Measurements from ENCODE around the gene CABP1. TPM values are rescaled to one million over a fixed set of nuclear protein-coding genes. Genes with fewer than 3 reads are reported as not detected.

The CABP1 gene
- total and polyA plus RNA-seq, 2 of the 13 experiments (the other 11 are each of a cell fraction or from before 2014, with no cell fraction given) = not detected

DNA sequence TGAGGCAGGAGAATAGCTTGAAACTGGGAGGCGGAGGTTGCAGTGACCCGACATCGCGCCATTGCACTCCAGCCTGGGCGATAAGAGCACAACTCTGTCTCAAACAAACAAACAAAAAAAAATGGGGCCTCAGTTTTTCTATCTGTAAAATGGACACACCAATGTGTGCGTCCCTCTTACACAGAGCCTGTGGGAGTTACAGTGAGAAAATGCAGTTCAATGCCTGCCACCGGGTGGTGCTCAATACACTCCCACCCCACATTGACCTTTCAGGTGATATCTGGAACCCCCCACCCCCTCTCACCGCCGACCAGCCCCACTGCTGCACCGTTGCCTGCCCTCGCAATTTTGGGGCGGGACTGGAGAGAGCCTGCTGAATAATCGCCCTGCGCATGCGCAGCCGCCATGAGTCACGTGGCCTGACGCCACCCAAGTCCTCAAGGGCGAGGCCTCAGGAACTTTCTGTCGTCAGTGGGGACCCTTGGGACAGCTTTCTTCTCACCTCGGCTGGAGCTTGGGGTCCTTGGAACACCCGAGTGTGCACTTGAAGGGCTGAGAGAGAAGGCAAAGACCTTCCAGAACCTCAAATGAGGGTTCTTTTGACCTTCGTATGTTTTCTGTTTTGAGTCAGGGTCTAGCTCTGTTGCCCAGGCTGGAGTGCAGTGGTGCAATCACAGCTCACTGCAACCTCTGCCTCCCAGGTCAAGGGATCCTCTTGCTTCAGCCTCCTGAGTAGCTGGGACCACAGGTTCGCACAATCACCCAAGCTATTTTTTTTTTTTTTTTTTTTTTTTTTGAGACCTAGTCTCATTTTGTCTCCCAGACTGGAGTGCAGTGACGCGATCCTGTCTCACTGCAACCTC lies 14.6 kb upstream of the CABP1 start:
- no peak overlapping the region for H3K4me3 ChIP-seq (replicated peaks in 1 of 3; ENCODE audit: insufficient read depth in 1 of 3, low read depth in 2 of 3, low read length in 3 of 3)
- no peak overlapping the region for H3K27ac ChIP-seq (ENCODE audit: extremely low read length, insufficient read depth, low read length)
- CTCF ChIA-PET (ENCODE audit: low intra/inter-chr PET ratio, low total read pairs) = no interaction called here
- peaks cover 0 to 29% of the 10 kb centered on the region in 2 experiments; a peak in 4 of 5 replicates for H3K27me3 ChIP-seq (ENCODE audit: control insufficient read depth in 1 of 2, insufficient read depth in 2 of 2, low read length in 2 of 2)
- H4K20me1 ChIP-seq (ENCODE audit: insufficient read depth, low read length) = no peaks in the 10 kb centered on the region
- no peaks in the 10 kb centered on the region for H3K36me3 ChIP-seq (replicated peaks in 1 of 2; ENCODE audit: control insufficient read depth in 1 of 2, insufficient read depth in 2 of 2, low read length in 2 of 2)
- H3K4me1 ChIP-seq (ENCODE audit: insufficient read depth, low read length) = peaks cover 10% of the 10 kb centered on the region; the same call in 1 of the 2 replicates
- H2AFZ ChIP-seq (ENCODE audit: low read length) = no peak overlapping the region
- BruUV-seq (replicated peaks) = no TSS peak
- in situ Hi-C loops (cut with HindIII; ENCODE audit: extremely low pct_ligation_motif_present, low pct_unique_long_range_greater_than_20kb) (no loop called here), intact Hi-C loops (cut with micrococcal nuclease; ENCODE audit: unreplicated experiment) (no loop called here)
- H3K4me2 ChIP-seq (ENCODE audit: low read depth, low read length) = no peak overlapping the region
- H3K9me3 ChIP-seq (ENCODE audit: low read length) = no peaks in the 10 kb centered on the region
- WGBS (ENCODE audit: low lambda C conversion rate) = 78% methylated on average over 21 of the region's 26 CpGs
- no peak for ATAC-seq
- DNase-seq (ENCODE audit: low spot score) = no peak
- no peak for FAIRE-seq
- no peak overlapping the region for H3K9ac ChIP-seq (ENCODE audit: insufficient read depth, low read depth, low read length)
- POLR2A ChIA-PET = no interaction called here
- H3K79me2 ChIP-seq (ENCODE audit: insufficient read depth, low read length) = no peaks in the 10 kb centered on the region
- TF ChIP-seq, protein P1, sequence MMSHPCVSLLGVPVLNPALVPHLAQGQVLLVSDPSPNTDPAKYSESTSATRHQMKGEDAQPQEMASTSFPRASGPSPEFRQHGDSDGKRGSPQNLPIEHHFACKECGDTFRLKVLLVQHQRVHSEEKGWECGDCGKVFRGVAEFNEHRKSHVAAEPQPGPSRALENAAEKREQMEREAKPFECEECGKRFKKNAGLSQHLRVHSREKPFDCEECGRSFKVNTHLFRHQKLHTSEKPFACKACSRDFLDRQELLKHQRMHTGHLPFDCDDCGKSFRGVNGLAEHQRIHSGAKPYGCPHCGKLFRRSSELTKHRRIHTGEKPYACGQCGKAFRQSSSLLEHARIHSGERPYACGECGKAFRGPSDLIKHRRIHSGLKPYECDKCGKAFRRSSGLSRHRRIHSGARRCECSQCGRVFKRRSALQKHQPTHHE (CRISPR knock-in tag; IDR thresholded peaks at IDR 0.05; ENCODE audit: borderline replicate concordance) = no peak
- TF ChIP-seq GLI4 (CRISPR knock-in tag; IDR thresholded peaks at IDR 0.05; ENCODE audit: borderline replicate concordance) = no peak
- no peak for TF ChIP-seq TCF7 (IDR thresholded peaks at IDR 0.05; ENCODE audit: low read depth)
- TF ChIP-seq ZKSCAN1 (IDR thresholded peaks at IDR 0.05; ENCODE audit: low read length) = no peak
- TF ChIP-seq, protein P2, sequence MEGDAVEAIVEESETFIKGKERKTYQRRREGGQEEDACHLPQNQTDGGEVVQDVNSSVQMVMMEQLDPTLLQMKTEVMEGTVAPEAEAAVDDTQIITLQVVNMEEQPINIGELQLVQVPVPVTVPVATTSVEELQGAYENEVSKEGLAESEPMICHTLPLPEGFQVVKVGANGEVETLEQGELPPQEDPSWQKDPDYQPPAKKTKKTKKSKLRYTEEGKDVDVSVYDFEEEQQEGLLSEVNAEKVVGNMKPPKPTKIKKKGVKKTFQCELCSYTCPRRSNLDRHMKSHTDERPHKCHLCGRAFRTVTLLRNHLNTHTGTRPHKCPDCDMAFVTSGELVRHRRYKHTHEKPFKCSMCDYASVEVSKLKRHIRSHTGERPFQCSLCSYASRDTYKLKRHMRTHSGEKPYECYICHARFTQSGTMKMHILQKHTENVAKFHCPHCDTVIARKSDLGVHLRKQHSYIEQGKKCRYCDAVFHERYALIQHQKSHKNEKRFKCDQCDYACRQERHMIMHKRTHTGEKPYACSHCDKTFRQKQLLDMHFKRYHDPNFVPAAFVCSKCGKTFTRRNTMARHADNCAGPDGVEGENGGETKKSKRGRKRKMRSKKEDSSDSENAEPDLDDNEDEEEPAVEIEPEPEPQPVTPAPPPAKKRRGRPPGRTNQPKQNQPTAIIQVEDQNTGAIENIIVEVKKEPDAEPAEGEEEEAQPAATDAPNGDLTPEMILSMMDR (CRISPR knock-in tag; IDR thresholded peaks at IDR 0.05) = 0 out of 2 replicates have a peak, but pooled peaks have one; percentile 7
- no peak for TF ChIP-seq XBP1 (CRISPR knock-in tag; IDR thresholded peaks at IDR 0.05)
- no peak for TF ChIP-seq ZNF543 (CRISPR knock-in tag; IDR thresholded peaks at IDR 0.05)
- TF ChIP-seq ZNF451 (CRISPR knock-in tag; IDR thresholded peaks at IDR 0.05) = no peak
- no peak for TF ChIP-seq ZBTB42 (CRISPR knock-in tag; IDR thresholded peaks at IDR 0.05)
- no peak for TF ChIP-seq FOXC1 (CRISPR knock-in tag; IDR thresholded peaks at IDR 0.05; ENCODE audit: borderline replicate concordance)
- TF ChIP-seq, protein P3, sequence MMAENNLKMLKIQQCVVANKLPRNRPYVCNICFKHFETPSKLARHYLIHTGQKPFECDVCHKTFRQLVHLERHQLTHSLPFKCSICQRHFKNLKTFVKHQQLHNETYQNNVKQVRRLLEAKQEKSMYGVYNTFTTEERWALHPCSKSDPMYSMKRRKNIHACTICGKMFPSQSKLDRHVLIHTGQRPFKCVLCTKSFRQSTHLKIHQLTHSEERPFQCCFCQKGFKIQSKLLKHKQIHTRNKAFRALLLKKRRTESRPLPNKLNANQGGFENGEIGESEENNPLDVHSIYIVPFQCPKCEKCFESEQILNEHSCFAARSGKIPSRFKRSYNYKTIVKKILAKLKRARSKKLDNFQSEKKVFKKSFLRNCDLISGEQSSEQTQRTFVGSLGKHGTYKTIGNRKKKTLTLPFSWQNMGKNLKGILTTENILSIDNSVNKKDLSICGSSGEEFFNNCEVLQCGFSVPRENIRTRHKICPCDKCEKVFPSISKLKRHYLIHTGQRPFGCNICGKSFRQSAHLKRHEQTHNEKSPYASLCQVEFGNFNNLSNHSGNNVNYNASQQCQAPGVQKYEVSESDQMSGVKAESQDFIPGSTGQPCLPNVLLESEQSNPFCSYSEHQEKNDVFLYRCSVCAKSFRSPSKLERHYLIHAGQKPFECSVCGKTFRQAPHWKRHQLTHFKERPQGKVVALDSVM (CRISPR knock-in tag; IDR thresholded peaks at IDR 0.05) = peak; percentile 50; the same call in 1 of the 2 replicates
- no peak for TF ChIP-seq SMARCE1 (IDR thresholded peaks at IDR 0.05; ENCODE audit: borderline replicate concordance)
- TF ChIP-seq HNRNPL (IDR thresholded peaks at IDR 0.05; ENCODE audit: low read depth, low read length) = no peak
- no peak for TF ChIP-seq TCF12 (IDR thresholded peaks at IDR 0.05)
- no peak for TF ChIP-seq TCF12 (CRISPR knock-in tag; IDR thresholded peaks at IDR 0.05)
- no peak for TF ChIP-seq CCAR2 (optimal IDR thresholded peaks at IDR 0.05; ENCODE audit: low read depth, low read length)
- TF ChIP-seq, protein P4, sequence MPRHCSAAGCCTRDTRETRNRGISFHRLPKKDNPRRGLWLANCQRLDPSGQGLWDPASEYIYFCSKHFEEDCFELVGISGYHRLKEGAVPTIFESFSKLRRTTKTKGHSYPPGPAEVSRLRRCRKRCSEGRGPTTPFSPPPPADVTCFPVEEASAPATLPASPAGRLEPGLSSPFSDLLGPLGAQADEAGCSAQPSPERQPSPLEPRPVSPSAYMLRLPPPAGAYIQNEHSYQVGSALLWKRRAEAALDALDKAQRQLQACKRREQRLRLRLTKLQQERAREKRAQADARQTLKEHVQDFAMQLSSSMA (CRISPR knock-in tag; IDR thresholded peaks at IDR 0.05) = no peak
- no peak for TF ChIP-seq EHMT2 (IDR thresholded peaks at IDR 0.05; ENCODE audit: borderline replicate concordance, low read depth, low read length)
